T follicular helper cell (primary cell): ENCODE data around the gene LARGE1.

ENCODE experiments used
- DNase-seq: peaks from one replicate; pipeline ENCODE4 v3.0.0-alpha.2; 2020; ENCODE audit warnings: low read depth

LARGE1 gene

DNA sequence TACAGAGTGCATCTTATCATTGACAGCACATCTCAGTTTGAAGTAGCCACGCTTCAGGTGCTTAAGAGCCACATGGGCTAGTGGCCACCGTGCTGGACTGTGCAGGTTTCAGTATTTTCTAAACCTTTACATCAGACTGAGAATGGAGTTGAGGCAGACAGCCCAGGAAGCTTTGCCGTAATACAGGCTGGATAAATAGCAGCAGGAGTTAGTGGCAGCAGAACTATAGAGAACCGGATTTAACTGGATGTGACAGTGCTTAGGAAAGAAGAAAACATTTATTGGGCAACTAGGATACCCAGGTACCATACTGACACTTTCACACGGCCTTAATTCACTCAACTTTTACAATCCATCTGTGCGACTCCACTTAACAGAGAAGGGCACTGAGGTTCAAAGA lies 145.5 kb downstream of the LARGE1 start:
- no peak for DNase-seq

DNA sequence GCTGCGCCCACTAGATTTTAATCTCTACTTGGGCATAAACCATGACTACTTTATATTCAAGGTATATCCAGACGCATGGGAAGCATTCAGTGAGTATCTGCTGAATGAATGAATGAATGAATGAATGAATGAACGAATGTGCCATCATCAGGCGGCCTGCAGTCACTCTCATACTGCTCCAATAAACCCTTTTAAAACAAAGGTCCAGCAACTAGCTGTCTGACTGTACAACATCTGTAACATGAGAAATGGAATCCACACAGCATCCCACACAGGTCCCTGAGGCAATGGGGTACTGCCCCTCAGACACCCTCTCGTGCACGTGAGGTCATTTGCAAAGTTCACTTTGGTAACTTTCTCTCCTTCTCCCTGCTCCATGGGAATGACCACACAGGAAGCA lies 147.5 kb downstream of the LARGE1 start:
- no peak for DNase-seq

DNA sequence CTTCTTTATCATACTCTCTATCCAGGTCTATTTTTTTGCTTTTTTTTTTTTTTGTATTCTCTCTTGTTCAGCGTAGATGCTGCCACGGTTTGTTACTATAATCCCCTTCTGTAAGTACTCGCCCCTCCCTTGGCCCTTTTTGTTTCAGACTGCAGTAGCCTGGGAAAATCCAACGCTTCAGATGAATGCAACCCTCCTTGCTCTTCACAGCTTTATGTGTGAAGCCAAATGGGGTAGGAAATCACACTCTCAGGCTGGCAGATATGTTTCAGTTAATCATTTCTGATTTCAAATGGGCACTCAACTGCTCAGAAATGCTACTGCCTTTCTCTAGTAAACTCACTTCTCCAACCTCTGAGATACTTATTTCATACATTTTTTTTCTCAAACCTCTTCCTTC lies 149.1 kb downstream of the LARGE1 start:
- DNase-seq, result no peak

DNA sequence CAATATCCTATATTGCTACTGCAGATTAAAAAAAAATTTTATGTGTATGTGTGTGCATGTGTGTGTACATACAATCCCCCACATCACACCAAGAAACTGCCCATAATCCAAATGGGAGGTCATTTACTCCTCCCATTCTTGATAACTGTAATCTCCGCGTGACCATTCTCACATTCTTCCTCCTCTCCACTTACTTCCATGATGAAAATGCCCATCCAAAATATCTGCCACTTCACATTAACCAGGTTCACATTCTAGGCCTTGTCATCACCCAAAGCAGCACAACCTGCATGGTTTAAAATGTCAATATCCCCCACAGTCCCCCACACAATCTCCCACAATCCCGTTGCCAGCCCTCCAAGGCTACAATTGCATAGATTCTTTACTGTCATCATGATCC lies 149.6 kb downstream of the LARGE1 start:
- no peak for DNase-seq

DNA sequence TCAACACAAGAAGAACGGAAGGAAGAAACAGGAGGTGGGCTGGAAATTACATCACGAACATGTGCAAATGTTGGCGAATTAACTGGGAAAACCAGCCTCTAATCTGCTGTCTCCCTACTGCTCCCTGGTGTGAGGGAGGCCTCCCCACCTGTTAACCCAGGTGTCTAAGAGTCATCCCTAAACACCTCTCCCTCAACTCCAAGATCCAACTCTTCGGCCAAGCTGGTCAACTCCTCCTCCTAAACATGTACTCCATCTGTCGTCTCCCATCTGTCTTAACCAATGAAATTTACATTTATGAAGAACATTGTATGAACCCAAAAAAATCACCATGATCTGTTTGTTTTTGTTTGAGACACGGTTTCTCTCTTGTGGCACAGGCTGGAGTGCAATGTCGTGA lies 154.2 kb downstream of the LARGE1 start:
- DNase-seq, result no peak

DNA sequence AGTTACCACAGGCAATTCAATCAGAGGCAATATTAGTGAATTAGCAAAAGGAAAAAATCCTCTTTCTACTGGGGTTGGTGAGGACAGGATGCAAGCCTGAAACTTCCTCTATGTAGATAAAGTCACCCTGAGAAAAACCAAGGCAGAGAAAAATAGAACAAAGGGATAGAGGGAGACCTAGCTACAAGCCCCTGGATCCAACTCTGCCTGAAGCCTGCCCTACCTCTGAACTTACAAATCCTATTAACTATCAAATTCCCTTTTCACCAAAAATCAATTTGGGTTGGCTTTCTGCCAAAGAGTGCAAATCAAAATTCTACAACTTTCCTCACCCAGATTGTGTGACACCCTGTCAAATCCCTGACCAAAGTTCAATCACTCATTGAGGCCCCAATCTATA lies 161.3 kb downstream of the LARGE1 start:
- no peak for DNase-seq

DNA sequence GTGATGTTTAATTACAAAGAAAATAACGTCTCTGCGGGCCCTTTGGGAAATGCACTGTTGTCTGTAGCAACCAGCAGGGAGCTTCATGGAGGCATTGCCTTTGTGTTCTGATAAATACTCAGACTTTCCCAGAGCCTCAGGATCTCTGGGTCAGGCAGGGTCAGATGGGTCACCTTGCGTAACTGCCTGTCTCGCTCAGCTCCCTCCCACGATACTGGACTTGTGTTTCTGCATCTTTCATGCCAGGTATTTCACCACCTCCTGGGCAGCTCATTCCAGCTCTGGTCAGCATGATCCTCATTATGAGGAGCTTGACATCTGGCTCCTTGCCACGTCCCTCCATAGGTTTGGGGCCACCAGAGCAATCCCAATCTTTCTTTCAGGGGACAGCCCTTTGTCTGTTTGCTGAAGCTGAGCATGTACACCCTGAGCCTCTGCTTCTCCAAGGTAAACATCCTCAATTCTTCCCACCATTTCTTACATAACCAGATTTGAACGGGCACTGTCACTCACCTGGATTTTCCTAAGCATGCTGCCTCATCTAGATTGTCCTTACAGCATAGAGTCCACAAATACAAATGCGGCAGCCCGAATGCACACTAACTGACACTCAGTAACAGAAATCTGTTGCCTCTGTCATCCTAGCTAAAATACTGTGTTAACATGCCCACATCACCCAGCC lies 162.3 kb downstream of the LARGE1 start:
- no peak for DNase-seq

DNA sequence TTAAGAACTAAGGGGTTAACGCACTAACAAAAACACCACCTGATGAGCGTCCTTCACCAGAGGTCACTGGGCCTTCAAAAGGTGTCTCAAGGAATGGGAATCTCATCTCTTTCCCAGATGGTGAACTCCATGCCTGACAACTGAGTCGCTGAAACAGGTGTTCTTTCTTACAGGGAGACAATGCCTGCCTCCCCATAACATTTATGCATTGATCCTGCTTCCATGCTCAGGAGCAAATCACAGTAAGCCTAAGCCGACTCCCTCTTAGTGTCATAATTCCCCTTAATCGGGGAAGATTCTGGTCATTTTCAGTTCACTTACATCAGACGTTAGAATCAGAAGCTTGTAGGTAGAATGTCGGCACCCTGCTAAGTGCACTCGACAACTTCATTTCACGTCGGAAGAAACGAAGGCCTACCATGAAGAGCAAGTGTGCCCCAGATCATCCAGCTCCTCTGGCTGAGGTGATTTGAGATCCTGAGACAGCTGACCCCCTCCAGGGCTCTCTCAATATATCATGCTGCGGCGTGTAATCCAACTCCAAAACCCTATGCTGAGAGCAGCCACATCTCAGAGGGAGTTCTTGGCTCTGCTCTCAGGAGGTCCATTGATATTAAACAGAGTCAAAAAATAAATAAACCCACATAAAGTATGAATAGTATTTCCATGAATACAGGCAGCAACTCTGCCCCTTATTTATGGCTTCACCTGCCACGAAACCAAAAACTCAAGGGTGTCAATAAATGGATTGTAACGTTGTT lies 163.1 kb downstream of the LARGE1 start:
- DNase-seq, result no peak

DNA sequence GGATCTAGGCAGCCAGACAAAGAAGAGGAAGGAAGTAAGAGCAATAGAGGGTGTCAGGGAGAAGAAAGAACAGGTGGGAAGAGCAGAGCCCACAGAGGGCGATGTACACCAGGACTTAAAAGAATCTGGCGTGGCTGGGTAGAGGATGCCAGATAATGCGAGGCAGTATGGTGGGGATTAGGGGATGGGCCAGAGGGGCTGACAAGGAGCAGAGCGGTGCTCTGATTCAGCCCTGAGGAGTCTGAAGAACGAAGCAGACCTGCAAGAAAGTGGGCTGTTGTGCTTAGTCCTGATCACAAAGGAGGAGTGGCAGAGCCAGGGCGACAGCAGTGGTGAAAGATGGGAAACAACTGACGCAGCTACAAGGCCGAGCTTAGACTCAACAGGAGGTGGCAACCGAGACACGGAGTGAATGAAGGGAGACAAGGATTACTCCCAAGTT lies 163.7 kb downstream of the LARGE1 start:
- DNase-seq, result no peak

DNA sequence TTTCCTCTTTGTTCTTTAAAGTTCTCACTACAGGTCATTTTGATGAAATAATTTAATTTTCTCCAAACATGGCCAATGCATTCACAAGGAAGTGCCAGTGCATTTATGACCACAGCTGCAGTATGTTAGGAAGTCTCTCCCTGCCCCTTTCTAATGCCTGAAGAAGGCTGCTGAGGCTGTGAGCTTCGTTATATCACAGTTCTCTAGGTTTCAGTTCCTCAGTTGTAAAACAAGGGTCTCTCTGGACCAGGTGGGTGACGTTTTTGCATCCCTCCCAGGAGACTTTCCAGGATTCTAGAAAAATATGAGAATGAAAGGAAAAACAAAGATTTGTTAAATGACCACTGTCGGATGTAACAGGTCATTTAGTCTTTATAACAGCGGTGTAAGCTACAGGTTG lies 171.6 kb downstream of the LARGE1 start:
- no peak for DNase-seq

DNA sequence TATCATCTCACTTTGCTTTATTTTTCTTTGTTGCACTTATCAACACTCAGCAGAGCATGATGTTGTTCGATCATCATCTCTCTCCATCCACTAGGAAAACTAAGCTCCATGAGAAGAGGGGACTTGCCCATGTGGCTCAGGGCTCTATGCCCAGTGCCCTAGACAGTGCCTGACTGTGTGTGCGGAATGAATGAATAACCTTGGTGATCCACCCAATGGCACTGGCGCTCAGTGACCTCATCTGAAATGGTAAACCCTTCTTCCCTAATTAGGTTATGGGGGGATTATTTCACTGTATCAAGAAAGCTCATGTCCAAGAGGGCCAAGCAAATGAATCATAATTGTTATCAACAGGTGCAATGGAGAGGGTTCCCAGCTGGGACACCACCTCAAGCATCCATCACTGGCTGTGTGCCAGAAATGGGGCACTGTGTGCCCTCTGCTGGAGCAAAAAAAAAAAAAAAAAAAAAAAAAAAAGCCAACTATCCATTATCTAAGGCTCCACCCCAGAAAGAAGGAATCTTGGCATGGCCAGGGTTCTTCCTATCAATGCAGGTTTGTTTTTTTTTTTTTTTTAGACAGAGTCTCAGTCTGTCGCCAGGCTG lies 172.6 kb downstream of the LARGE1 start:
- no peak for DNase-seq

DNA sequence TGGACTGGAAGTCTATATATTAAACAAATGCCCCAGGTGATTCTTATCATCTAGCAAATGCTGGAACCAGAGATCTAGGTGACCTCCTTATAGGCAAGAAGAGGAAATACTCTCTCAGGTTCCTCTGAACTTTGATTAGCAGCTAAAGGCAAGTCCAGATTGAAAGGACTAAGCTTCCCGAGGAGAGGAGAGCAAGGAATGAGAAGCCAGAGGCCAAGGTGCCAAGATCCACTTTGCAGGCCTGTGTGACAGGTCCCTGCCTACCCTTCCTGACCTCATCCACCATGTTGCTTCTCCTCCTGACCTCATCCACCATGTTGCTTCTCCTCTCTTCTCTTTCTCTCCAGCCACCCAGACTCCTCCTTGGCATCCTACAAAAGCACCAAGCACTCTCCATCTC lies 173.2 kb downstream of the LARGE1 start:
- no peak for DNase-seq

DNA sequence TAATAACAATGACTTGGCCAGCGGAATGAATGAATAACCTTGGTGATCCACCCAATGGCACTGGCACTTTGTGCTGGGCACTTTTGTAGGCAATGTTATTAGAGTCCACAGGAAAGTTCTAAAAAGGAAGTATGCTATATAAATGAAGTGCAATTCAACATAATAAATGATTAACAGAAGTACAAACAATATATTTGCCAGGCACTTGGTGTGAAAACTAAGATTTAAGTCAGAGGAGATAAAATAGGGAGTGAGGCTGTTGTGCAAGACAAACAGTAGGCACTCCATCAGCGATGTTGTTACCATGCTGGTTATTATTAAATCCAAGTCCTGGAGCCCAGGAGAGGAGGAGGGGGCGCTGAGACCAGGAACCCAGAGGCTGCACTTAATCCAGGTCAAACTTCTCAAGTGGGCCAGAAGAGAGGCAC lies 173.8 kb downstream of the LARGE1 start:
- no peak for DNase-seq

DNA sequence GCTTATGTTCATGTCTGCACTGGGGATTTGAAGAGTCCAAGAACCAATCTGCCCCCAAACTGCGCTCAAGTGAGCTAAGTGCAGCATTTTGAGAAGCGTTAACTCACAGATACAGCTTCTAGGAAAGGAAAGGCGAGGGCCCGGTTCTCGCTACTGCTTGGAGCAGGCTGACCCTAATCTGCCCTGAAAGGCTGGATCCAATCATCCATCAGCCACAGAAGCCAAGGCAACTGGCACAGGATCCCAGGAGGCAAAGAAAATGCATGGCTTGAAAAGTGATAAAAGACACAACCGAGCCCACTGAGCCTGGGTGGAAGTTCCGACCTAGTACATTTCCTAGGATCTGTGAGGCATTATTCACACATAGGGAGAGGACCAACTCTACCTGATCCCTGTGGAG lies 174.8 kb downstream of the LARGE1 start:
- DNase-seq, result no peak

DNA sequence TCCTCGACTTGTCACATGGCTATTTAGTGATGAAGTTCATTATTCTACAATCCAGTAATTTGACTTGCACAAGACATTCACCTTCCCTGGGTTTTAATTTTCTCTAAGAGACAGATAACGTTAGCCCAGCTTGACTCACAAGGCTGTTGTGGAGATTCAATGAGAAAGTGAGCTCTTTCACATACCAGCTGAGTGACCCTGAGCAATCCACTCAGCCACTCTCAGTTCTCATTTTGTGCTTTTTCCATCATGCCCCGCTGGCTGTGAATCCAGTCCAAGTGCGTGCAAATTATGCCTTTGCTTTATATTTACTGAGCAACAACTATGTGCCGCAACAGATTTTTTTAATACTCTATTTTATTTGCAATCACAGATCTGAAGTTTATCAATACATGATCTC lies 176.5 kb downstream of the LARGE1 start:
- DNase-seq, result no peak

DNA sequence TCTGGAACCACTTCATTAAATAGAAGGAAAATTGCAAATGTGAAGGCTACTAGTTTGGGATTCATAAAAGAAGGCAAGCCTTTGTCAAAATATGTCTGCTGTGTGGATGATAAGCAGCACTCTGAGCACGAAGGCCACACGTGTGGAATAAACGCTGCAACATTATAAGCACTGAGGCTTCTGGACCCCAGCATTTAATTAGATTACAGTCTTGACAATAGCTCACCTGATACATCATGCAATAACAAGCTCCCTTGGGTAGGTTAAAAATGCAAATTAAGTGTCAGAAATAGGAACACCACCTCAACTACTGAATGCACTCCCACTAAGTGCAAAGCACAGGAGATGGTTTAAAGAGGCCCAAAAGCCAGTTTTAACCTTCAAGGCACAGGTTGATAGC lies 179.3 kb downstream of the LARGE1 start:
- no peak for DNase-seq

DNA sequence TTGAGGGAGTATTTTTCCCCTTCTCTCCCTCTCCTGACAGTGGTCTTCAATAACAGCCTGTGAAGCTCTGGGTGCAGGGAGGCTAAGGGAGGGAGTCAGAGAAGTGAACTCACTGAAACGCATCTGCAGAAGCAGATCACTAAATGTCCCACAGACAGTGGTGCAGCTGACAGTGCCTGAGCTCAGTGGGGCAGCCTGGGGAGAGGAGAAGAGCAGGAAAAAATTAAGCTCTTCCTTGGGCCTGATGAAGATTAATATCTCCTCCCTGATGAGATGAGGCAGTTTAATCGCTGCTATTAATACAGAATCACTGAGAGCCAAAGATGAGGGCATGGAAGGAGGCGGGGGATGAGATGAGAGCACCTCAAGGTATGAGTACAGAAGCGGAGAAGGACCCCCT lies 180.8 kb downstream of the LARGE1 start:
- DNase-seq, result no peak

DNA sequence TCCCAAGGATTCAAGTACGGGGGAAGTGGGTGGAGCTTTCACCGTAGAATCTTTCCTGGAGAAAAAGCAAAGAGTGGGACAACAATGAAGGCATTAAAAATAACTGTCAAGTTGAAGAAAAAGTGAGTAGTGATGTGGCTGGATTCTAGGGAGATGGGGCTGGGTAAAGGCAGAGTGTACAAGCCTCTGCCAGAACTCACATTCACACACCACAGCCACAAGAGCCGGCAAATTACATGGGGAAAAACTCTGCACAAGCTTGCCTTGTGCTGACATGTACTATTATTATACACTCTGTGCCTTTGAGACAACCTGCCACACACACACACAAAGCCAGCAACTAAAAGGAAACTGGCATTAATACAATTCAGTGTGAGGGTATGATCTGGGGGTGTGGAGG lies 182.6 kb downstream of the LARGE1 start:
- no peak for DNase-seq

DNA sequence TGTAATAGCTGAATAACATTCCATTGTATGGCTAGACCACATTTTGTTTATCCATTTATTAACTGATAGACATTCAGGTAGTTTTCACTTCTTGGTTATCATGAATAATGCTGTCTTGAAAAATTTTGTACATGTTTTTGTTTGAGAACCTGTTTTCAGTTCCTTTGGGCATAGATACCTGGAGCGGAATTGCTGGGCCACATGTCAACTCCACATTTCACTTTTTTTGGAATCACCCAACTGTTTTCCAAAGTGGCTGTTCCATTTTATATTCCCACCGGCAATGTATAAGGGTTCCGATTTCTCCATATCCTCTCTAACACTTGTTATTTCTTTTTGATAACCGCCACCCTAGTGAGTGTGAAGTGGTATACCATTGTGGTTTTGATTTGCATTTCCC lies 184.3 kb downstream of the LARGE1 start:
- DNase-seq, result no peak

DNA sequence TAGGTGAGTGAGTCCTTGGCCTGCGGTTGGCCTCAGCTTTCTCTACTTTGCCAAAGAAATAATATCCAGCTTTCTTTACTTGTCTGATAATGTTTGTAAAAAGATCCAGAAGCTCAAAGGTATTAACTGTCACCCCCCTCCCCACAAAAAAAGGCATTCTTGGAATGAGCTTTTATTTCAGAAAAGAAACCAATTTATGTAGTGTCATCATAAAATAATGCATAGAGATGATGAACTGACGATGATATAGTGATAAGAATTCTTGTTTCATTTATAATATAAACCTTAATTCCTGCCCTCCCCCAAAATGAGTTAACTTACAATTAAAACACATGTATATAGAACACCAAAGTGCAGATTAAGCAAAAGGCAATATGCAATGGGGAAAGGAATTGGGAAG lies 191.4 kb downstream of the LARGE1 start:
- DNase-seq, result no peak

DNA sequence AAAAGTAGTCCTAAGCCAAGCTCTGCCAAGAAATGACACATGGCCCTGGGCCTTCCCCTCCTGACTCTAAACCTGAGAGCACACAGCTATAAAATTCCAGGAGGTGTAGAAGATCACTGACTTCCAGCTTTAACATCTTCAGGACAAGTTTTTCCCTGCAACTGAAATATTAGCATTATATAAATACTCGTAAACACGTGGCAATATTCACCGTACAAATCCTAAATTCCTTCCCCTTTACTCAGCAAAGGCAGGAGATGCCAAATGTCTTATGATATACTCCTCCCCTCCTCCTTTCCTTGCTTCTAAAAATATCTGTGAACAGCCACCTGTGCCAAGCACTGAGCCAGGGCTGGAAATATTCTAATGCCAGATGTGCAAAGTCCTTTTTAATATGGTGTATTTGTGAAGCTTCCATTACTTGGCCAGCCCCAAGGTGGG lies 194.0 kb downstream of the LARGE1 start:
- DNase-seq, result no peak

DNA sequence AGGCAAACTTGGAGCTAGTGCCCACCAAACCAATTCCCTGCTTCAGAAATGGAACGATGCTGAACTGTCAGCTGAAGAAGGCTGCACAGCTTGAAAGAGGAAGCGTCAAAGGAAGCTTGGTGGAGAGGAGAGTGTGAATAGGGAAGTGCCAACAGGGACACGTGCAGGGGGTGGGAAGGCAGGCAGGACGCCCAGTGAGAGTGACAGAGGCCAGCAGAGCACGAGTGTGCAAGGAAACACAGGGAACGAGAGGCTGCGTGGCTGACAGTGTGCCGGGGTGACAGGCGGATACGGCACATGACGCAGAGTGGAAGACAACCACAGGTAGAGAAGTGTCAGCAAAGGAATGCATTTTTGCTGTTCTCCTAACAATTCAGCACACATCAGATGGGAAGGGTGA lies 196.4 kb downstream of the LARGE1 start:
- no peak for DNase-seq

DNA sequence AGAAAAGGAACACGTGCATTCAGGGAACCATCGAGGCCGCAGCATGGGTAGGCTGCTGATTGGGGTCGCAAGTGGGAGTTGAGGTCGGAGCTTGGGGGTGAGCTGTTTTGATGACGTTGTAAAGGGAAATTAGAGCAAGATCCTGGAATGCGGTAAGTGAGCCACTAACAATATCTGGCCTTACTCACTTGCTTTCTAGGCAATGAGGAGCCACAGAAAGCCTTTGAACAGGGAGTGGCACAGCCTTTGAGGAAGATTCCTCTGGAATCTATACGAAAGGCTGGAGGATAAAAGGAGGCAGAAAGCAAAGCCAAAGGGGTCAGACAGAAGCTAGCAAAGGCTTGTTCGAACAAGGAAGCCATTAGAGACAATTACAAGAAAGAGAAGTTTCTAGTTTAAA lies 197.5 kb downstream of the LARGE1 start:
- no peak for DNase-seq
